IMR-90 (cell line): Measurements from ENCODE around the gene SIK3.

Source experiments
- CEBPB ChIP-seq: IDR thresholded peaks from 2 replicates; pipeline ENCODE4 v1.6.1; 2012; ENCODE audit warnings: low read depth, low read length, improper control_type of control experiment
- MXI1 ChIP-seq: IDR thresholded peaks from 2 replicates; pipeline ENCODE4 v1.6.1; 2012; ENCODE audit warnings: low read depth, mild to moderate bottlenecking, low read length, moderate library complexity, borderline replicate concordance
- NFE2L2 ChIP-seq: fragments of 150-350 bp; IDR thresholded peaks from 2 replicates; pipeline ENCODE4 v1.6.1; 2016; ENCODE audit warnings: low read depth, mild to moderate bottlenecking, low read length
- POLR2A ChIP-seq: IDR thresholded peaks from 2 replicates; pipeline ENCODE4 v1.6.1; 2012; ENCODE audit warnings: mild to moderate bottlenecking, low read depth, low read length
- RAD21 ChIP-seq: IDR thresholded peaks from 2 replicates; pipeline ENCODE4 v1.6.1; 2012; ENCODE audit warnings: low read length, improper control_type of control experiment
- RCOR1 ChIP-seq: IDR thresholded peaks from 2 replicates; pipeline ENCODE4 v1.6.1; 2012; ENCODE audit warnings: mild to moderate bottlenecking, low read length, improper control_type of control experiment; ENCODE audit not compliant: insufficient replicate concordance
- TF ChIP-seq, protein P1 (sequence below): conservative IDR thresholded peaks from 2 replicates; pipeline ENCODE4 v1.5.1; 2012; ENCODE audit warnings: mild to moderate bottlenecking, low read depth, low read length, improper control_type of control experiment
- TF ChIP-seq, protein P2 (sequence below): fragments of 150-350 bp; IDR thresholded peaks from 2 replicates; pipeline ENCODE4 v1.6.1; 2017; ENCODE audit warnings: mild to moderate bottlenecking, antibody characterized with exemption, low read length, low read depth

DNA sequence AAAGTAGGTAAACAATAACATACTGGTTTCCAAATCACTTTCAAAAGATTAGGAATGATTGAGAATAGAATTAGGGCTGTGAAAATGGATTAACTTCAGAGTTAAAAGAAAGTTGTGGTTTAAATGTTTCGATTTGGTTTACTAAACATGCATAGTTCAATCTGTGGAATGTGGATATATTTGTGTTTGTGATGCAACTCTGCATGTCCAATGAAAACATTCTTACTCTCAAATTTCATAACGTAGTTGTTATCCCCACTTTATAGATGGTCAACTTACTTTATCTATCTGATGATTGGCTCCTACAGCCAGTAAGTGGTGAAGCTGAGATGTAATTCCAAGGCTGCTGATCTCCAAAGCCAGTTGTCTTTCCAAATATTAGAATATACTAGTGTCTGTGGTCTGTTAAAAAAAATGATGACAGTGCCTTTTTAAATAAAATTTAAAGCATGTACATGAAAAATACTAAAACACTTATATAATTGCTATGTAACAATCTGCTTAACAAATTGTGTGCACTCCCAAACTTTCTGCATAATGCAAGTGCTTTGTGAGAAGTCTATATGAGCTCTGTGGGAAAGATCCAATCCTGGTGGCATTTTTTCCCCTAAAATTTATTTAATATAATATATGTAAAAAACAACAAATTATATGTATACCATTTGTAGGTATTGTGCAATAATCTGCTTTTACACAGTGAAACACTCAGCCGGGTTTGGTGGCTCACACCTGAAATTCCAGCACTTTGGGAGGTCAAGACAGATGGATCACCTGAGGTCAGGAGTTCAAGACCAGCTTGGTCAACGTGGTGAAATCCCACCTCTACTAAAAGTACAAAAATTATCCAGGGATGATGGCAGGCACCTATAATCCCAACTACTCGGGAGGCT is 9.7 kb upstream of the SIK3 start:
- TF ChIP-seq, protein P1, sequence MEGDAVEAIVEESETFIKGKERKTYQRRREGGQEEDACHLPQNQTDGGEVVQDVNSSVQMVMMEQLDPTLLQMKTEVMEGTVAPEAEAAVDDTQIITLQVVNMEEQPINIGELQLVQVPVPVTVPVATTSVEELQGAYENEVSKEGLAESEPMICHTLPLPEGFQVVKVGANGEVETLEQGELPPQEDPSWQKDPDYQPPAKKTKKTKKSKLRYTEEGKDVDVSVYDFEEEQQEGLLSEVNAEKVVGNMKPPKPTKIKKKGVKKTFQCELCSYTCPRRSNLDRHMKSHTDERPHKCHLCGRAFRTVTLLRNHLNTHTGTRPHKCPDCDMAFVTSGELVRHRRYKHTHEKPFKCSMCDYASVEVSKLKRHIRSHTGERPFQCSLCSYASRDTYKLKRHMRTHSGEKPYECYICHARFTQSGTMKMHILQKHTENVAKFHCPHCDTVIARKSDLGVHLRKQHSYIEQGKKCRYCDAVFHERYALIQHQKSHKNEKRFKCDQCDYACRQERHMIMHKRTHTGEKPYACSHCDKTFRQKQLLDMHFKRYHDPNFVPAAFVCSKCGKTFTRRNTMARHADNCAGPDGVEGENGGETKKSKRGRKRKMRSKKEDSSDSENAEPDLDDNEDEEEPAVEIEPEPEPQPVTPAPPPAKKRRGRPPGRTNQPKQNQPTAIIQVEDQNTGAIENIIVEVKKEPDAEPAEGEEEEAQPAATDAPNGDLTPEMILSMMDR: no peak
- no peak for TF ChIP-seq POLR2A
- TF ChIP-seq NFE2L2: no peak
- TF ChIP-seq RAD21: no peak
- TF ChIP-seq CEBPB: peak; percentile 88
- TF ChIP-seq MXI1: no peak
- TF ChIP-seq RCOR1: no peak
- TF ChIP-seq, protein P2, sequence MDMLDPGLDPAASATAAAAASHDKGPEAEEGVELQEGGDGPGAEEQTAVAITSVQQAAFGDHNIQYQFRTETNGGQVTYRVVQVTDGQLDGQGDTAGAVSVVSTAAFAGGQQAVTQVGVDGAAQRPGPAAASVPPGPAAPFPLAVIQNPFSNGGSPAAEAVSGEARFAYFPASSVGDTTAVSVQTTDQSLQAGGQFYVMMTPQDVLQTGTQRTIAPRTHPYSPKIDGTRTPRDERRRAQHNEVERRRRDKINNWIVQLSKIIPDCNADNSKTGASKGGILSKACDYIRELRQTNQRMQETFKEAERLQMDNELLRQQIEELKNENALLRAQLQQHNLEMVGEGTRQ: no peak
